Upper lobe of right lung (tissue), 1 donor: ENCODE measurements around the gene HCFC1R1. TPM values are rescaled to one million over a fixed set of nuclear protein-coding genes. Genes with fewer than 3 reads are reported as not detected.

Experiments used
- ATAC-seq: fragments of 200-7000 bp; cut with Tn5 transposase; one replicate; pipeline ENCODE4 v1.9.1; 2020; ENCODE audit warnings: mild to moderate bottlenecking, moderate library complexity
- DNase-seq: peaks from one replicate; pipeline ENCODE4 v3.0.0-alpha.2; 2020
- H3K27ac ChIP-seq: fragments of 200-600 bp; one replicate; pipeline ENCODE4 v1.8.0; 2022
- H3K27me3 ChIP-seq: fragments of 200-600 bp; one replicate; pipeline ENCODE4 v1.8.0; 2022; ENCODE audit warnings: mild to moderate bottlenecking
- H3K36me3 ChIP-seq: fragments of 200-600 bp; one replicate; pipeline ENCODE4 v1.8.0; 2022
- H3K4me1 ChIP-seq: fragments of 200-600 bp; one replicate; pipeline ENCODE4 v1.8.0; 2022
- H3K4me3 ChIP-seq: fragments of 200-600 bp; one replicate; pipeline ENCODE4 v1.8.0; 2022; ENCODE audit warnings: mild to moderate bottlenecking
- H3K9me3 ChIP-seq: fragments of 200-600 bp; one replicate; pipeline ENCODE4 v1.8.0; 2022
- intact Hi-C: fragments of 100-400 bp; cut with DNase I; formaldehyde crosslinking; loops from one replicate; pipeline ENCODE4 v1.11.0; 2022
- total RNA-seq: library from RNA; stranded (reverse); fragmentation: NEBNext Ultra II Directional; extraction: Animal tissue kit (Norgen Biotek cat#: 25700); gene quantifications from one replicate; pipeline ENCODE4 v1.2.1, GENCODE V29; 2021
- TF ChIP-seq, protein P1 (sequence below): fragments of 200-600 bp; IDR thresholded peaks from one replicate; pipeline ENCODE4 v1.8.0; 2022; ENCODE audit warnings: antibody characterized with exemption
- donor health status: DM: no; HTN: yes; CAD: no; lungs with severe emphysema.

Gene HCFC1R1
- total RNA-seq, 1 donor from 2014 or later: 55.7 TPM

DNA sequence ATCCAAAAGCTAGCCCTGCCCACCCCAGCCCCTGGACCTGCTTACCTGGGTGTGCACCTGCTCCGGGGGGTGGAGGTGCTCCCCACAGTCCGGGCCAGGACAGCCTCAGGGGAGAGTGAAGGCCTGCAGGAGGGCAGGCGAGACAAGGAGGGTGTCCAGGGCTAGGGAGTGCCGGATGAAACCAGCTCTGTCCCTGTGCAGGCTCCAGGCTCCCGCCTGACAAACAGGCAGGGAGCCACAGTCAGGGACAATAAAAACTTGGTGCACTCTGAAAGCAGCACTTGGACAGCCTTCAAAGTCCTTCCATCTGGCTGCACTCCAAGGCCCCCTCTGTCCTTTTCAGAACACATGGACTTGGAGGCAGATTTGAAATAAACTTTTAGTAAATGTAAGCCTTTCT is 50.6 kb downstream of the HCFC1R1 start:
- no peak for ATAC-seq
- TF ChIP-seq, protein P1, sequence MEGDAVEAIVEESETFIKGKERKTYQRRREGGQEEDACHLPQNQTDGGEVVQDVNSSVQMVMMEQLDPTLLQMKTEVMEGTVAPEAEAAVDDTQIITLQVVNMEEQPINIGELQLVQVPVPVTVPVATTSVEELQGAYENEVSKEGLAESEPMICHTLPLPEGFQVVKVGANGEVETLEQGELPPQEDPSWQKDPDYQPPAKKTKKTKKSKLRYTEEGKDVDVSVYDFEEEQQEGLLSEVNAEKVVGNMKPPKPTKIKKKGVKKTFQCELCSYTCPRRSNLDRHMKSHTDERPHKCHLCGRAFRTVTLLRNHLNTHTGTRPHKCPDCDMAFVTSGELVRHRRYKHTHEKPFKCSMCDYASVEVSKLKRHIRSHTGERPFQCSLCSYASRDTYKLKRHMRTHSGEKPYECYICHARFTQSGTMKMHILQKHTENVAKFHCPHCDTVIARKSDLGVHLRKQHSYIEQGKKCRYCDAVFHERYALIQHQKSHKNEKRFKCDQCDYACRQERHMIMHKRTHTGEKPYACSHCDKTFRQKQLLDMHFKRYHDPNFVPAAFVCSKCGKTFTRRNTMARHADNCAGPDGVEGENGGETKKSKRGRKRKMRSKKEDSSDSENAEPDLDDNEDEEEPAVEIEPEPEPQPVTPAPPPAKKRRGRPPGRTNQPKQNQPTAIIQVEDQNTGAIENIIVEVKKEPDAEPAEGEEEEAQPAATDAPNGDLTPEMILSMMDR: no peak
- Histone ChIP-seq H3K9me3 (no peaks in the 10 kb centered on the region), H3K27ac (no peak overlapping the region), H3K27me3 (peaks cover 4% of the 10 kb centered on the region), H3K4me1 (peaks cover 16% of the 10 kb centered on the region), H3K4me3 (no peak overlapping the region), H3K36me3 (no peaks in the 10 kb centered on the region)
- intact Hi-C loops: no loop called here
- no peak for DNase-seq

Other genes starting within 250 kb of the HCFC1R1 start
- gene ELOB, start 246.7 kb downstream of the HCFC1R1 start, total RNA-seq: 179 TPM
- not detected for gene PRSS33, start 236.4 kb downstream of the HCFC1R1 start, total RNA-seq
- not detected for gene PRSS41, start 225.5 kb downstream of the HCFC1R1 start, total RNA-seq
- gene PRSS21, start 206.7 kb downstream of the HCFC1R1 start, total RNA-seq: 17.1 TPM
- gene ZG16B, start 193.6 kb downstream of the HCFC1R1 start, total RNA-seq: not detected
- gene PRSS22, start 165.8 kb downstream of the HCFC1R1 start, total RNA-seq: 15.2 TPM
- gene FLYWCH2, start 140.7 kb downstream of the HCFC1R1 start, total RNA-seq: 29.0 TPM
- 41.3 TPM for gene FLYWCH1, start 112.0 kb downstream of the HCFC1R1 start, total RNA-seq
- gene KREMEN2, start 59.7 kb downstream of the HCFC1R1 start, total RNA-seq: not detected
- 7.4 TPM for gene PAQR4, start 54.6 kb downstream of the HCFC1R1 start, total RNA-seq
- 3.8 TPM for gene PKMYT1, start 43.5 kb downstream of the HCFC1R1 start, total RNA-seq
- gene CLDN9, start 11.0 kb downstream of the HCFC1R1 start, total RNA-seq: 0.75 TPM
- not detected for gene CLDN6, start 5.8 kb downstream of the HCFC1R1 start, total RNA-seq
- 74.9 TPM for gene TNFRSF12A, start 3.6 kb downstream of the HCFC1R1 start, total RNA-seq
- gene THOC6, start 93 bp upstream of the HCFC1R1 start, total RNA-seq: 31.4 TPM
- 16.3 TPM for gene BICDL2, start 13.0 kb upstream of the HCFC1R1 start, total RNA-seq
- gene MMP25, start 22.6 kb upstream of the HCFC1R1 start, total RNA-seq: 12.8 TPM
- gene IL32, start 41.7 kb upstream of the HCFC1R1 start, total RNA-seq: 91.5 TPM
- gene ZSCAN10, start 75.4 kb upstream of the HCFC1R1 start, total RNA-seq: not detected
- 11.7 TPM for gene ZNF205, start 88.6 kb upstream of the HCFC1R1 start, total RNA-seq
- 9.1 TPM for gene ZNF213, start 111.1 kb upstream of the HCFC1R1 start, total RNA-seq
- not detected for gene OR1F1, start 164.3 kb upstream of the HCFC1R1 start, total RNA-seq
- 7.4 TPM for gene ZNF200, start 211.2 kb upstream of the HCFC1R1 start, total RNA-seq
- gene MEFV, start 232.7 kb upstream of the HCFC1R1 start, total RNA-seq: 8.3 TPM